Gastroesophageal sphincter (tissue), 3 donors: ENCODE data around the gene LEMD1.

Experiments
- EP300 ChIP-seq: sonication (generic); formaldehyde crosslinking; IDR thresholded peaks from one replicate; pipeline ENCODE4 v1.6.1; 2017; ENCODE audit warnings: antibody characterized with exemption, mild to moderate bottlenecking
- TF ChIP-seq, protein P1 (sequence below), 4 experiments: fragments of 200-600 bp in 2 of 4; fragments of 450-650 bp in 2 of 4; sonication (generic) in 1 of 4; IDR thresholded peaks; one replicate each; pipeline ENCODE4 v1.5.1; 2017 to 2019; ENCODE audit warnings: antibody characterized with exemption in 4 of 4, mild to moderate bottlenecking in 2 of 4, moderate library complexity in 2 of 4

DNA sequence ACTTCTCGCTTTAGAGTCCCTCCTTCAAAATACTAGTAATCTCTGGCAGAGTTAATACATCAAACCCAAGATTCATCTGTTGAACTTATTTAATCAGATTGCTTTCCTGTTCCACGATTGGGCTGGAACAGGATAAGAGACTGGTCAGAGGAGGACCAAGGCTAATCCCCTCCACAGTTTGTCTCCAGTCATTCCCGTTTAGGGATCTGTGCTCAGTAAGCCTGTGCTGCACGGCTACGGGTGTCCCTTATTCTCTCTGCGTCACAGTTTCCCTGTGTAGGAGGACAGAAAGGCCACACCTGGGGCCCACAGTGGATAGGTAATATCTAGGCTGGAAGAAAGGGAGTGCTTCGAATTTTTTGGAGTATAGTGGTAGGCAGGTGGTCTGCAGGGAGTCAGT is 83.8 kb downstream of the LEMD1 start:
- no peak for TF ChIP-seq EP300
- TF ChIP-seq, protein P1, sequence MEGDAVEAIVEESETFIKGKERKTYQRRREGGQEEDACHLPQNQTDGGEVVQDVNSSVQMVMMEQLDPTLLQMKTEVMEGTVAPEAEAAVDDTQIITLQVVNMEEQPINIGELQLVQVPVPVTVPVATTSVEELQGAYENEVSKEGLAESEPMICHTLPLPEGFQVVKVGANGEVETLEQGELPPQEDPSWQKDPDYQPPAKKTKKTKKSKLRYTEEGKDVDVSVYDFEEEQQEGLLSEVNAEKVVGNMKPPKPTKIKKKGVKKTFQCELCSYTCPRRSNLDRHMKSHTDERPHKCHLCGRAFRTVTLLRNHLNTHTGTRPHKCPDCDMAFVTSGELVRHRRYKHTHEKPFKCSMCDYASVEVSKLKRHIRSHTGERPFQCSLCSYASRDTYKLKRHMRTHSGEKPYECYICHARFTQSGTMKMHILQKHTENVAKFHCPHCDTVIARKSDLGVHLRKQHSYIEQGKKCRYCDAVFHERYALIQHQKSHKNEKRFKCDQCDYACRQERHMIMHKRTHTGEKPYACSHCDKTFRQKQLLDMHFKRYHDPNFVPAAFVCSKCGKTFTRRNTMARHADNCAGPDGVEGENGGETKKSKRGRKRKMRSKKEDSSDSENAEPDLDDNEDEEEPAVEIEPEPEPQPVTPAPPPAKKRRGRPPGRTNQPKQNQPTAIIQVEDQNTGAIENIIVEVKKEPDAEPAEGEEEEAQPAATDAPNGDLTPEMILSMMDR (IDR thresholded peaks at IDR 0.05): no peak
